ENCODE results near the gene SCUBE3. TPM values are rescaled to one million over a fixed set of nuclear protein-coding genes. Genes with fewer than 3 reads are reported as not detected.

The SCUBE3 gene
- total and polyA plus RNA-seq, 9 of the 15 experiments (the other 6 are each of a cell fraction or from before 2014, with no cell fraction given), result 0.01 to 0.11 TPM; not detected in 7

- H3K9me1 ChIP-seq (ENCODE audit: control insufficient read depth, insufficient read depth, low read length), result no peaks in the 10 kb centered on the region
- peaks cover 22% of the 10 kb centered on the region in 2 experiments for H3K27me3 ChIP-seq (ENCODE audit: control insufficient read depth in 2 of 2, insufficient read depth in 2 of 2, low read length in 2 of 2)
- ATAC-seq (no peak; the same call in 2 of the 3 replicates), FAIRE-seq (no peak), DNase-seq (ENCODE audit: extremely low read depth in 1 of 4, low spot score in 3 of 4) (no peak)
- 21% methylated on average over 4 of the region's 4 CpGs for WGBS (ENCODE audit: insufficient coverage, low coverage, missing lambda C conversion rate)
- no peaks in the 10 kb centered on the region for H3K36me3 ChIP-seq (ENCODE audit: control insufficient read depth, insufficient read depth, low read length)
- no peak overlapping the region for H3K4me3 ChIP-seq
- POLR2A ChIA-PET, result interaction anchor here (0.7 to 2.4 kb wide), 2 partner anchors 9 to 11 kb away, joined by 3 to 7 read pairs; partner anchors contain the start of gene SCUBE3
- CTCF ChIA-PET (ENCODE audit: low intra/inter-chr PET ratio), result no interaction called here
- H4K20me1 ChIP-seq (replicated peaks; ENCODE audit: control insufficient read depth, insufficient read depth, low read length), result peaks cover 3% of the 10 kb centered on the region
- in situ Hi-C loops (cut with MboI) (no loop called here), intact Hi-C loops (cut with micrococcal nuclease) (no loop called here)
- H3K9ac ChIP-seq (ENCODE audit: insufficient read depth in 1 of 2, low read depth in 2 of 2, low read length in 2 of 2), result no peak overlapping the region
- TF ChIP-seq CHD4 (IDR thresholded peaks at IDR 0.05; ENCODE audit: insufficient read depth, insufficient replicate concordance, low read depth, low read length, poor library complexity, severe bottlenecking) (no peak), ZBTB9 (CRISPR knock-in tag; IDR thresholded peaks at IDR 0.05) (peak; percentile 79), COPS2 (conservative IDR thresholded peaks at IDR 0.05) (no peak)
- H3K79me2 ChIP-seq (ENCODE audit: control insufficient read depth, insufficient read depth, low read length), result no peaks in the 10 kb centered on the region
- H3K4me2 ChIP-seq (ENCODE audit: insufficient read depth, low read length), result no peak overlapping the region
- no peak overlapping the region for H3K27ac ChIP-seq (ENCODE audit: extremely low read depth, low read depth, low read length)
- no TSS peak for BruUV-seq (replicated peaks)
- H3K9me3 ChIP-seq (replicated peaks; ENCODE audit: control insufficient read depth, insufficient read depth, low read depth, low read length), result no peaks in the 10 kb centered on the region
- no peak overlapping the region for H2AFZ ChIP-seq (ENCODE audit: low read depth, low read length)
- H3K4me1 ChIP-seq (replicated peaks in 1 of 2; ENCODE audit: control insufficient read depth in 2 of 2, insufficient read depth in 2 of 2, low read length in 2 of 2), result no peaks in the 10 kb centered on the region
Observed at GRCh38 chr6:35224720-35225119, 11.0 kb downstream of the SCUBE3 start.

GRCh38 chr6:35228481-35228880 is 14.7 kb downstream of the SCUBE3 start:
- Histone ChIP-seq H3K9me1 (ENCODE audit: control insufficient read depth, insufficient read depth, low read length) (no peaks in the 10 kb centered on the region), H4K20me1 (replicated peaks; ENCODE audit: control insufficient read depth, insufficient read depth, low read length) (no peaks in the 10 kb centered on the region; the same call in 1 of the 2 replicates), H3K9ac (ENCODE audit: insufficient read depth in 1 of 2, low read depth in 2 of 2, low read length in 2 of 2) (no peak overlapping the region), H3K27me3 (ENCODE audit: control insufficient read depth in 2 of 2, insufficient read depth in 2 of 2, low read length in 2 of 2) (peaks cover 3 to 4% of the 10 kb centered on the region in 2 experiments; a peak in 3 of 5 replicates), H3K27ac (ENCODE audit: extremely low read depth, low read depth, low read length) (no peak overlapping the region), H3K4me1 (replicated peaks in 1 of 2; ENCODE audit: control insufficient read depth in 2 of 2, insufficient read depth in 2 of 2, low read length in 2 of 2) (no peaks in the 10 kb centered on the region), H2AFZ (ENCODE audit: low read depth, low read length) (no peak overlapping the region), H3K4me3 (no peak overlapping the region), H3K9me3 (replicated peaks; ENCODE audit: control insufficient read depth, insufficient read depth, low read depth, low read length) (no peaks in the 10 kb centered on the region), H3K79me2 (ENCODE audit: control insufficient read depth, insufficient read depth, low read length) (no peaks in the 10 kb centered on the region), H3K4me2 (ENCODE audit: insufficient read depth, low read length) (no peak overlapping the region), H3K36me3 (ENCODE audit: control insufficient read depth, insufficient read depth, low read length) (no peaks in the 10 kb centered on the region)
- FAIRE-seq, result no peak
- in situ Hi-C loops (cut with MboI) (no loop called here), intact Hi-C loops (cut with micrococcal nuclease) (no loop called here)
- no peak for TF ChIP-seq TEAD2 (tag; IDR thresholded peaks at IDR 0.05)
- no peak for TF ChIP-seq ZNF766 (CRISPR knock-in tag; conservative IDR thresholded peaks at IDR 0.05)
- TF ChIP-seq ZNF347 (CRISPR knock-in tag; IDR thresholded peaks at IDR 0.05; ENCODE audit: low read depth), result no peak
- TF ChIP-seq RFX1 (IDR thresholded peaks at IDR 0.05), result no peak
- TF ChIP-seq TCF7 (IDR thresholded peaks at IDR 0.05; ENCODE audit: borderline replicate concordance), result no peak
- no peak for ATAC-seq
- no peak for DNase-seq (ENCODE audit: extremely low read depth in 1 of 4, low spot score in 3 of 4)
- no TSS peak for BruUV-seq (replicated peaks)
- CTCF ChIA-PET (ENCODE audit: low intra/inter-chr PET ratio), result no interaction called here
- 55% methylated on average over 6 of the region's 6 CpGs for WGBS (ENCODE audit: insufficient coverage, low coverage, missing lambda C conversion rate)
- POLR2A ChIA-PET, result interaction anchor here (0.9 to 4.3 kb wide), 5 partner anchors 12 to 540 kb away, joined by 3 to 26 read pairs (median 3); no protein-coding TSS in a partner anchor
